Measurements from ENCODE around the gene LRP8. TPM values are rescaled to one million over a fixed set of nuclear protein-coding genes. Genes with fewer than 3 reads are reported as not detected.

The LRP8 gene
- total RNA-seq, 6 experiments from 2014 or later = 0.21 to 1.2 (median 0.56) TPM

GRCh38 chr1:53303243-53303642 lies 24.6 kb downstream of the LRP8 start:
- no peak for ATAC-seq

GRCh38 chr1:53299233-53299632 lies 28.6 kb downstream of the LRP8 start:
- ATAC-seq = no peak
- no peak overlapping the region for H3K4me3 ChIP-seq
- TF ChIP-seq CTCF (IDR thresholded peaks at IDR 0.05) (no peak), POLR2A (IDR thresholded peaks at IDR 0.05) (no peak)
- no peaks in the 10 kb centered on the region for H3K4me1 ChIP-seq
- H3K27ac ChIP-seq = no peak overlapping the region
- H3K36me3 ChIP-seq = no peaks in the 10 kb centered on the region
- intact Hi-C loops (cut with DNase I) = no loop called here
- no peaks in the 10 kb centered on the region for H3K27me3 ChIP-seq
- H3K9me3 ChIP-seq = no peaks in the 10 kb centered on the region
- WGBS (ENCODE audit: insufficient coverage, low coverage, low lambda C conversion rate, missing lambda C conversion rate) = no CpG with 5 or more reads among the region's 3 CpGs
- DNase-seq = no peak

More at GRCh38 chr1:53303243-53303642, 24.6 kb downstream of the LRP8 start:
- Histone ChIP-seq H3K27ac (no peak overlapping the region), H3K27me3 (no peaks in the 10 kb centered on the region), H3K4me3 (no peak overlapping the region), H3K36me3 (no peaks in the 10 kb centered on the region), H3K4me1 (no peaks in the 10 kb centered on the region), H3K9me3 (no peaks in the 10 kb centered on the region)
- DNase-seq = no peak
- WGBS (ENCODE audit: insufficient coverage, low coverage, low lambda C conversion rate, missing lambda C conversion rate) = 78% methylated on average over 5 of the region's 7 CpGs
- TF ChIP-seq POLR2A (IDR thresholded peaks at IDR 0.05) (no peak), CTCF (IDR thresholded peaks at IDR 0.05) (no peak)
- intact Hi-C loops (cut with DNase I) = no loop called here

- DNase-seq (no peak), ATAC-seq (no peak)
- Histone ChIP-seq H3K27ac (no peak overlapping the region), H3K36me3 (no peaks in the 10 kb centered on the region), H3K27me3 (no peaks in the 10 kb centered on the region), H3K4me1 (peaks cover 0 to 2% (median 0%) of the 10 kb centered on the region in 4 donors), H3K9me3 (no peaks in the 10 kb centered on the region), H3K4me3 (no peak overlapping the region)
- intact Hi-C loops (cut with DNase I) = no loop called here
- WGBS (ENCODE audit: insufficient coverage, low coverage, low lambda C conversion rate, missing lambda C conversion rate) = 48% methylated on average over 5 of the region's 12 CpGs
- TF ChIP-seq CTCF (IDR thresholded peaks at IDR 0.05) = no peak
- TF ChIP-seq POLR2A (IDR thresholded peaks at IDR 0.05) = no peak
Measured at GRCh38 chr1:53298045-53298637, 29.7 kb downstream of the LRP8 start.

- TF ChIP-seq CTCF (IDR thresholded peaks at IDR 0.05) (no peak), POLR2A (IDR thresholded peaks at IDR 0.05) (no peak)
- H3K36me3 ChIP-seq = no peaks in the 10 kb centered on the region
- ATAC-seq (no peak), DNase-seq (no peak)
- no peak overlapping the region for H3K4me3 ChIP-seq
- H3K27me3 ChIP-seq = no peaks in the 10 kb centered on the region
- H3K4me1 ChIP-seq = peaks cover 0 to 5% (median 0%) of the 10 kb centered on the region in 4 donors
- 94% methylated on average over 6 of the region's 17 CpGs for WGBS (ENCODE audit: insufficient coverage, low coverage, low lambda C conversion rate, missing lambda C conversion rate)
- intact Hi-C loops (cut with DNase I) = no loop called here
- H3K9me3 ChIP-seq = no peaks in the 10 kb centered on the region
- no peak overlapping the region for H3K27ac ChIP-seq
Measured at GRCh38 chr1:53297195-53297594, 30.7 kb downstream of the LRP8 start.
